Endothelial cell of umbilical vein (primary cell): ENCODE measurements around the gene CHCHD3. TPM values are rescaled to one million over a fixed set of nuclear protein-coding genes. Genes with fewer than 3 reads are reported as not detected.

Experiments
- BruUV-seq: library from RNA; stranded (reverse); fragments of 400-500 nt; replicated peaks from 2 replicates; lab custom pipeline; 2021; lab: Mats Ljungman, UMichigan
- CTCF ChIA-PET: fragments of 300-600, 350-600 bp; sonication (Branson Sonifier 250); formaldehyde crosslinking; loops from one replicate; lab custom pipeline; 2021; ENCODE audit warnings: antibody characterized with exemption, inconsistent platforms; lab: Charles Lee
- POLR2A ChIA-PET: fragments of 300-600, 350-600 bp; sonication (Branson Sonifier 250); formaldehyde crosslinking; loops from one replicate; lab custom pipeline; 2021; ENCODE audit warnings: antibody characterized with exemption, inconsistent platforms; lab: Charles Lee
- DNase-seq: peaks from one replicate; pipeline ENCODE4 v3.0.0-alpha.2; 2011; ENCODE audit warnings: low read depth, low spot score
- FAIRE-seq: peaks from 2 replicates; lab custom pipeline; 2011; peaks lifted over from hg19 to GRCh38; lab: Jason Lieb, UNC
- H2AFZ ChIP-seq: 2 replicates; pipeline ENCODE4 v1.6.0; 2012; ENCODE audit warnings: low read depth, low read length, control low read depth, inconsistent platforms
- H3K27ac ChIP-seq: 2 replicates; pipeline ENCODE4 v1.5.1; 2011; ENCODE audit warnings: low read depth, mild to moderate bottlenecking, control low read depth, low read length, moderate library complexity; ENCODE audit not compliant: insufficient read depth
- H3K27me3 ChIP-seq, 2 experiments: 2 replicates each; pipeline versions ENCODE4 v1.6.0 to v1.6.1; 2011; ENCODE audit warnings: low read length in 2 of 2, mixed read lengths in 1 of 2; ENCODE audit not compliant: control insufficient read depth in 2 of 2, insufficient read depth in 2 of 2
- H3K36me3 ChIP-seq, 2 experiments: 2 replicates in 1 of 2; 3 replicates in 1 of 2; pipeline ENCODE4 v1.5.1; 2011; ENCODE audit warnings: low read length in 2 of 2, mild to moderate bottlenecking in 1 of 2, moderate library complexity in 1 of 2; ENCODE audit not compliant: control insufficient read depth in 2 of 2, insufficient read depth in 2 of 2; ENCODE audit errors: extremely low read depth in 1 of 2
- H3K4me1 ChIP-seq: 3 replicates; pipeline ENCODE4 v1.5.1; 2011; ENCODE audit warnings: mild to moderate bottlenecking, low read length; ENCODE audit not compliant: control insufficient read depth, insufficient read depth; ENCODE audit errors: extremely low read depth
- H3K4me2 ChIP-seq: 2 replicates; pipeline ENCODE4 v1.6.1; 2011; ENCODE audit warnings: low read length, control low read depth, mixed read lengths; ENCODE audit not compliant: insufficient read depth
- H3K4me3 ChIP-seq, 3 experiments: fragments of 200-600 bp in 1 of 3; sonication (generic), shearing (Covaris generic) in 1 of 3; replicated peaks in 1 of 3; 2 replicates each; pipeline ENCODE4 v1.5.1; 2011 to 2016; ENCODE audit warnings: control low read depth in 3 of 3, low read length in 3 of 3, mild to moderate bottlenecking in 2 of 3, inconsistent platforms in 1 of 3, low read depth in 1 of 3, moderate library complexity in 1 of 3; ENCODE audit not compliant: insufficient read depth in 1 of 3
- H3K79me2 ChIP-seq: 2 replicates; pipeline ENCODE4 v1.6.0; 2012; ENCODE audit warnings: low read length, inconsistent platforms; ENCODE audit not compliant: control insufficient read depth, insufficient read depth
- H3K9ac ChIP-seq: replicated peaks from 2 replicates; pipeline ENCODE3; 2011; ENCODE audit warnings: low read length, control low read depth; ENCODE audit not compliant: insufficient read depth; ENCODE audit errors: extremely low read depth
- H3K9me1 ChIP-seq: replicated peaks from 3 replicates; pipeline ENCODE4 v1.6.0; 2011; ENCODE audit warnings: mild to moderate bottlenecking, low read length; ENCODE audit not compliant: control insufficient read depth, insufficient read depth; ENCODE audit errors: extremely low read depth
- H3K9me3 ChIP-seq: replicated peaks from 2 replicates; pipeline ENCODE4 v1.5.1; 2012; ENCODE audit warnings: low read length, inconsistent platforms; ENCODE audit not compliant: control insufficient read depth, insufficient read depth
- H4K20me1 ChIP-seq: replicated peaks from 2 replicates; pipeline ENCODE3; 2011; ENCODE audit warnings: mild to moderate bottlenecking, low read length; ENCODE audit not compliant: control insufficient read depth, insufficient read depth; ENCODE audit errors: extremely low read depth
- CTCF ChIP-seq, 2 donors: IDR thresholded peaks; 1 replicate in 1 of 2; 2 replicates in 1 of 2; pipeline ENCODE4 v1.5.1; 2011; ENCODE audit warnings: low read length in 2 of 2, mild to moderate bottlenecking in 2 of 2, moderate library complexity in 2 of 2, control low read depth in 1 of 2, inconsistent platforms in 1 of 2, low read depth in 1 of 2; ENCODE audit not compliant: insufficient read depth in 1 of 2; ENCODE audit errors: extremely low read depth in 1 of 2
- EZH2 ChIP-seq: IDR thresholded peaks from 2 replicates; pipeline ENCODE4 v1.6.1; 2012; ENCODE audit warnings: borderline replicate concordance, low read depth, mild to moderate bottlenecking, moderate library complexity, low read length, inconsistent platforms; ENCODE audit not compliant: severe bottlenecking
- FOS ChIP-seq: IDR thresholded peaks from 2 replicates; pipeline ENCODE4 v1.6.1; 2011; ENCODE audit warnings: mild to moderate bottlenecking, low read length, moderate library complexity, borderline replicate concordance; ENCODE audit not compliant: insufficient read depth
- GATA2 ChIP-seq: IDR thresholded peaks from 2 replicates; pipeline ENCODE4 v1.7.0; 2011; ENCODE audit warnings: low read depth, mild to moderate bottlenecking, moderate library complexity, mixed read lengths, low read length; ENCODE audit not compliant: insufficient read length, insufficient read depth
- JUN ChIP-seq: IDR thresholded peaks from 2 replicates; pipeline ENCODE4 v1.6.1; 2011; ENCODE audit warnings: borderline replicate concordance, low read depth; ENCODE audit not compliant: insufficient read length, insufficient read depth
- MAX ChIP-seq: IDR thresholded peaks from 2 replicates; pipeline ENCODE4 v1.6.1; 2011; ENCODE audit not compliant: insufficient read depth, insufficient read length
- MYC ChIP-seq: IDR thresholded peaks from one replicate; pipeline ENCODE4 v1.6.1; 2011; ENCODE audit warnings: mild to moderate bottlenecking, low read depth, low read length
- POLR2A ChIP-seq: IDR thresholded peaks from 2 replicates; pipeline ENCODE4 v1.6.1; 2012; ENCODE audit warnings: low read depth, mild to moderate bottlenecking, control low read depth, low read length
- POLR2AphosphoS5 ChIP-seq: IDR thresholded peaks from 2 replicates; pipeline ENCODE4 v1.6.1; 2012; ENCODE audit warnings: low read depth, mild to moderate bottlenecking, control low read depth, low read length, moderate library complexity; ENCODE audit not compliant: insufficient read depth
- dilution Hi-C: fragments of 300-500 bp; cut with MboI; formaldehyde crosslinking; loops from one replicate; pipeline ENCODE4 v1.15.0; 2019; ENCODE audit warnings: low sequenced_read_pairs; ENCODE audit not compliant: extremely low pct_ligation_motif_present
- intact Hi-C: fragments of 100-400 bp; cut with micrococcal nuclease; formaldehyde crosslinking; loops from one replicate; pipeline ENCODE4 v1.10.0; 2022
- polyA plus RNA-seq, 4 experiments: library from polyadenylated mRNA; depleted of rRNA in 3 of 4; stranded (reverse) in 3 of 4; unstranded in 1 of 4; fragments of >200 nt; gene quantifications; 2 replicates each; pipeline versions ENCODE4 v1.2.1 to v1.2.3, GENCODE V29; 2011 to 2012; ENCODE audit warnings: missing spikeins in 1 of 4
- total RNA-seq: library from RNA; stranded (reverse); gene quantifications from 2 replicates; pipeline ENCODE4 v1.2.3, GENCODE V29; 2021

Gene CHCHD3
- total and polyA plus RNA-seq, 2 donors (not counting 3 experiments of a cell fraction or from before 2014, with no cell fraction given) = 22.0 to 63.7 TPM

- H3K9ac ChIP-seq = no peak overlapping the region
- FAIRE-seq (no peak), DNase-seq (no peak)
- intact Hi-C loops = no loop called here
- no peaks in the 10 kb centered on the region for H3K36me3 ChIP-seq
- H4K20me1 ChIP-seq = no peaks in the 10 kb centered on the region
- no peak overlapping the region for H3K4me2 ChIP-seq
- dilution Hi-C loops = no loop called here
- H3K27me3 ChIP-seq = no peaks in the 10 kb centered on the region
- no peaks in the 10 kb centered on the region for H3K9me3 ChIP-seq
- TF ChIP-seq MYC (no peak), CTCF (IDR thresholded peaks at IDR 0.05; ENCODE audit: extremely low read depth in 1 of 2, insufficient read depth in 1 of 2, low read depth in 1 of 2, low read length in 2 of 2) (no peak), MAX (no peak), POLR2A (no peak), JUN (no peak), EZH2 (no peak), POLR2AphosphoS5 (no peak), GATA2 (no peak), FOS (no peak)
- ChIA-PET CTCF (no interaction called here), POLR2A (no interaction called here)
- H3K4me1 ChIP-seq = no peaks in the 10 kb centered on the region
- H2AFZ ChIP-seq = no peak overlapping the region
- no peak overlapping the region for H3K27ac ChIP-seq
- no TSS peak for BruUV-seq
- no peaks in the 10 kb centered on the region for H3K79me2 ChIP-seq
- no peak overlapping the region for H3K4me3 ChIP-seq
- H3K9me1 ChIP-seq = no peaks in the 10 kb centered on the region
These were observed 244.4 kb downstream of the CHCHD3 start for GRCh38 chr7:132837529-132837928.
